Left forelimb (tissue), 1 donor: ENCODE results near the gene MEN1.

Experiments
- DNase-seq: peaks from one replicate; pipeline ENCODE4 v3.0.0-alpha.2; 2018; ENCODE audit warnings: low spot score

The MEN1 gene

DNA sequence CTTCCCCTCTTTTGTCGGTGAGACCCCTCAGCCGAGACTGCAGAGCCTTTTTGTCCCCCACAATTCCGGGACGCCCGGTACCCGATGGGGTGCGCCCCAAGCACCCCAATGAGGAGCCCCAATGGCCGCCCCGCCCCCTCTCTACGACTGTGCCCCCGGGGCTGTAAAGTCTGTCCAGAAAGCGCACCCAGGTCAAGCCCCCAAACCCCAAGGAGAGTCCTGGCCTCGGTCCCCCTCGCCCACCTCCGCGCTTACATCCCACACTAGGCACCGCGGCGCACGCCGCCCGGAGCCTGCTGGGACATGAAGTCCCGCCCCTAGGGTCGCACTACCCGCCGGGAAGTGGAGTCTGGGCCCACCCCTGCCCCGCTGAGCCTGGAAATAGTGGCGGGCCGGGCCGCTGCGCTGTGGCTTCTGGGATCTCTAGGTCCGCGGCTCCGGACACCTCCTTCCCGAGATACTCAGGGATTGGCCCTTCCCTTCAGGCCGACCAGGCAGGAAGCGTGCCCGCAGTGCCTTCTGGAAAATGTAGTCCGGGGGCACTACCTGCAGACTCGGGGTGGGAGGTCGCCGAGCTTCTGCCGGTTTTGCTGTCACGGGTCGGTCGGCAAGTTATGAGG, at the start of gene MEN1:
TSS of gene MEN1 (minus strand) at position 281 of the 620 bp plus-strand sequence. CDS start 442 bp downstream, outside the sequence.
- DNase-seq: peak; percentile 97

- DNase-seq: no peak
Observed at GRCh38 chr11:64859542-64860414, 49.4 kb upstream of the MEN1 start.

DNA sequence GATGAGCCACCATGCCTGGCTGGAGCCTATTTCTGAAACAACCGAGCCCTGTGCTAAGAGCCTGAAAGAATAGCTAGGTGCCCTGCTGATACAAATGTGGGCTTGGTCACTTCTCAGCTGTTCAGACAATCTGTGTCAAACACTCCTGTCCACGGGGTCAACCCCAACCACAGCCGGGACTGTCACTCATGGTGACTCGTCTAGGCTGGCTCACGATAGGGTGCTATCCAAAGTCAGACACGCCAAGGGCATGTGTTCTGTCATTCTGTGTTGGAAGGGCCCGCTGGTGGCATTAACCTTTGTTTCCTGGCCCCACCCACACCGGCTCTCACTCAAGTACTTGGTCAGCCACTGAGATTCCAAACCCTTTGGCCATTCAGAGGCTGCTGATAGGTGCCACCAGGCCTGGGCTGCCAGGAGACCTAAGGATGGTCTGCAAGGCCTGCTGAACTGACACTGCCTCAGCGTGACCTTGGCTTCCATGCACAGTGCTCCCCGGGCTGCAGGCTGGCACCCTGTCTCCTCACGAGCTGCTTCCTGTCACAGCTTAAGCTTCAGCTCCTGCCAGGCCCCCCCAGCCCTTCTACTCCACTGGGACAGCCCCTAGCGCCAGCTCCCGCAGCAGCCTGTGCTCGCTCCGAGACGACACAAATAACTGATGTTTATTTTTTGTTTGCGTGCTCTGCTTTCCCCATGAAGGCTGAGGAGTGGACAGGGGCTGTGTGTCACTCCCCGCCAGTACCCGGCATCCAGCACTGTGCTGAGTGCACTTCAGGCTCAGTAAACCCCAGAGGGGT, 48.3 kb upstream of the MEN1 start:
- no peak for DNase-seq

GRCh38 chr11:64857485-64857884, 47.1 kb upstream of the MEN1 start:
- no peak for DNase-seq

DNA sequence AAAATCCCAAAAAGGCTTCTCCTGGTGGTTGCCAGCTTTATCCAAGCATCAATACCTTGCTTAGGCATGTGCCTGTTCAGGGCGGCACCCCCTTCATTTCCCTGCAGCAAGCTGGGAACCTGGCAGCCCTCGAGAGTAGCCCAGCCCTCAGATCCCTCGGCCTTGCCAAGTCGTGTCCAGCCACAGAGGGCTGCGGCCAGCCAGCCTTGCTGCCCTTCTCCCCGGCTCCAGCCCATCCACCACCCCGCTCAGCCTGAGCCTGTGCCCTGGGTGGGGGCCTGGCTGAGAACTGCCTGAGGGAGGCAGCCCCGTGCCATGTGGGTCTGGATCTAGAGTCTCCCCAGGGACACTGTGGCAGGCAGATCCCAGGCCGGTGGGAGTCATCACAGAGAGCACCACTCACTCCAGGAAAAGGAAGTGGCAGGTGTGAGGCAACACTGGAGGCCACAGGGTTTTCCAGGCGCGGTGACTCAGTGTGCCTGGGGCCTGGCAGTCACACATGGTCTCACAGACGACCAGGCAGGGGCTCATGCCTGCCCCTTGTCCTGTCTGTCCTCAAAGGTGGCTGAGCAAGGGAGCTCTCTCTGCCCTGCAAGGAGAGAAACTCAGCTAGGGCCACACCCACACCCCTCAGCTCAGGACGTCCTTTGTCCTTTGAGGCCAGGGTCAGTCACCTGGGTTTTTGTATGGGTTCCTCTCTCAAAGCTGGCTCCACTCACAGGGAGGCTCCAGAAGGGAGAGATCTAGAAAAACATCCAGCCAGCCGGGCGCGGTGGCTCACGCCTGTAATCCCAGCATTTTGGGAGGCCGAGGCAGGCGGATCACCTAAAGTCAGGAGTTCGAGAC, 46.3 kb upstream of the MEN1 start:
- no peak for DNase-seq

DNA sequence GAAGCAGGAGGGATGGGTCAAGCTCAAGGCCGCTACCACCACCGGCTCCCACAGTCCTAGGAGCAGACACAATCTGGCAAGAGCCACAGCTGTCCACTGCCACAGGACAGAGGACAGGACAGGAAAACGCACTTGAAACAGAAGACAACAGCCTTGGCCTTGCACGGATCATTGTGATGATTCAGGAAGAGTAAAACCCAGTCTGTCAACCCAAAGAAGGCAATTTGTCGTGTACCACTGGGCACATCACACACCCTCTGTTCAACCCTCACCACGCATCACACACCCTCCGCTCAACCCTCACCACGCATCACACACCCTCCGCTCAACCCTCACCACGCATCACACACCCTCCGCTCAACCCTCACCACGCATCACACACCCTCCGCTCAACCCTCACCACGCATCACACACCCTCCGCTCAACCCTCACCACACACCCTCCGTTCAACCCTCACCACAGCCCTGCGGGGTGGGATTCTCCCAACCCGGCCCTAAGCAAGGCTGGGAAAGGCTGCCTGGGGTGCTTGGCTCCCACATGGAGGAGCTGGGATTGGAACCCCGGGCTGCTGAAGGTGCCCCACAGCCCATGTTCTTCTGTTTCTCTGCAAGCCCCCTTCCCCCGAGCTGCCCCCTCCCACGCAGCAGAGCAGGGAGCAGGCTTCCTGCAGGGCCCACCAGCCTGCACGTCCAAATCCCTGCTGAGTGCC, 45.4 kb upstream of the MEN1 start:
- DNase-seq: no peak

- no peak for DNase-seq
Observed at GRCh38 chr11:64854534-64855502, 44.5 kb upstream of the MEN1 start.

- DNase-seq: no peak
Observed at GRCh38 chr11:64854157-64854533, 43.8 kb upstream of the MEN1 start.

GRCh38 chr11:64853709-64854108, 43.4 kb upstream of the MEN1 start:
- no peak for DNase-seq

GRCh38 chr11:64852804-64853509, 42.6 kb upstream of the MEN1 start:
- no peak for DNase-seq

GRCh38 chr11:64851831-64852351, 41.5 kb upstream of the MEN1 start:
- no peak for DNase-seq

DNA sequence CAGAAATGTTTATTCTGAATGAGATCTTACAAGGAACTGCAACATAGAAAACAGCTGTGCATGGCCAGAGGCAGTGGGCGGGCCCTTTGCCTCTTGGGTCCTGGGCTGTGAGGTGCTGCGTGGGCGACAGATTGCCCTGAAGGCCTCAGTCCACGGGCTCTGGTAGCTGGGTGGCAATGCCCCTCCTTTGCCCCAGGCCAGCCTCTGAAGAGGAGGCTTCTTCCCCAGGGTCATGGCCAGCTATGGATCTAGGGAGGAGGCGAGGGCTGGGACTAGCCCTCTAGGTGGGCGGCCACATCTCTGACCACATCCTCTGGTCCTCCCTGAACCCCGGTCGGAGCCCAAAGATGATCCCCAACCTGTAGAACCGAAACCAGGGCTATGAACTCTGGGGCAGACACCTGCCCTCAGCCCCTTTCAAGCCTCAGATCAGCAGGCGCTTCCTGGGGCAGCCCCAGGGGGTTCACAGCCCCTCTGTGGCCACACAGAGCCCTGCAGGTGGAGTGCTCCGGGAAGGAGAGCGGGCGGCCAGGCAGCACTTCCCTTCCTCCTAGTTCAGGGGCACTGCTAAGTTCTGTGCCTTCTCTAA, 40.7 kb upstream of the MEN1 start:
- no peak for DNase-seq

DNA sequence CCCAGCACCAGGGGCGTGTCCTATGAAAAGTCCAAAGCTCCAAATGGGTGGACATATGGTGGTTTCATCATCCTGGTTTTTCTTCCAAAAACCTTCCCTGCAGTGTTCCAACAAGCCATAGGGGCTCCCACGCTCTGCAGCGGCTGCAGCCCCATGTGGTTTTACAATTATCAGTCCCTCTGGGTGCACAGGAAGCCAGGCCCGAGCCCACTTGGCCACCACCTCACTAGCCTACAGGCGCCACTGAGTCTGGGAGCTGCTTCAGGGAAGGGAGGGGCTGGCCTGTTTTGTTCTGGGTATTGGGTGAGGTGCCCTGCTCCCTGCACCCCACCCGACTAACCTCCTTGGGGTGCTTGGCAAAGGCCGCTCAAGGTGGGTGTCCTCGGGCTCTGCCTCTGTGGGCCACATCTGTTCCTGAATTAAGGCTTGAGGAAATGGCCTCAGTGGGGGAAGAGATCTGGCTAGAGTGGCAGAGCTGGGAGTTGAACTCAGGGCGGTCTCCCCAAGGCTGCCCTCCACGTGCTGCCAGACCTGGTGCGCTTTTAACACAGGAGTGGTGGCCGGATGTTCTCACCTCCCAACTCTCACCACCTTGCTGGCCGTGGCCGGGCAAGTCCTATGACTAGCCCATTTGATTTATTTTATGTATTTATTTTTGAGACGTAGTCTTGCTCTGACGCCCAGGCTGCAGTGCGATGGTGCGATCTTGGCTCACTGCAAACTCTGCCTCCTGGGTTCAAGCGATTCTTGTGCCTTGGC, 39.4 kb upstream of the MEN1 start:
- DNase-seq: no peak

DNA sequence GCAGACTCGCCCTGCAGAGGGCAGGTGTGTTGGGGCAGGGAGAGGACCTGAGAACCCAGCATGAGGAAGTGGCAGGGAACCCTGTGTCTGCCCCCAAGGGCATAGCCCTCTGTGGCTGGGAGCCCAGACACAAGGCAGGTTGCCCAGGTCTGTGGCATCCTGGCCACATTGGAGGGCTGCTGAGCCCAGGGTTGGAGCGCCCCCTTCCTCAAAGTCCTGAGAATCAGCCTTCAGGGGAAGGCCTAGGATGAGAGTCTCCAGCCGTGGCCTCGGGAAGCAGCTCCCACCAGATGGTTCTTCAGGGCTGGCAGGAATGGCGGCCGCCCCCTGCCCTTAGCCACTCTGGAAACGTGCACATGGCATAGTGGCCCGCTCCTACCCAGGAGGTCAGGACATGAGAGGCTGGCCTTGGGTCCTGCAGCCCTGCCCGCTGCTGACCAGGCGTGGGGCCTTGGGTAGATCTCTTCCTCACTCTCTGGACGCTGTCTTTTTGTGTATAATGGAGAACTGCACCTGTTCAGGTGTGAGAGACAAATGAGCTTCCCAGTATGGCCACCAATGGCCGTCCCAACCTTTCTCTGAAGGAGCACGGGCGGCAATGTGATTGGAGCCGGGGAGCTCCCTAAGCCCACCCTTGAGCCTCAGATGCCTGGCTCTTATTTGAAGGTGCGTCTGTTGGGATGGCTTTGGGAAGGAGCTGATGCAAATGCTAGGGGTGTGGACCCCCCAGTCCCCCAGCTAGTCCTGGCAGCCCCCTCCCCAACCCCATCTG, 38.7 kb upstream of the MEN1 start:
- no peak for DNase-seq

- no peak for DNase-seq
Observed at GRCh38 chr11:64848214-64848825, 38.0 kb upstream of the MEN1 start.

DNA sequence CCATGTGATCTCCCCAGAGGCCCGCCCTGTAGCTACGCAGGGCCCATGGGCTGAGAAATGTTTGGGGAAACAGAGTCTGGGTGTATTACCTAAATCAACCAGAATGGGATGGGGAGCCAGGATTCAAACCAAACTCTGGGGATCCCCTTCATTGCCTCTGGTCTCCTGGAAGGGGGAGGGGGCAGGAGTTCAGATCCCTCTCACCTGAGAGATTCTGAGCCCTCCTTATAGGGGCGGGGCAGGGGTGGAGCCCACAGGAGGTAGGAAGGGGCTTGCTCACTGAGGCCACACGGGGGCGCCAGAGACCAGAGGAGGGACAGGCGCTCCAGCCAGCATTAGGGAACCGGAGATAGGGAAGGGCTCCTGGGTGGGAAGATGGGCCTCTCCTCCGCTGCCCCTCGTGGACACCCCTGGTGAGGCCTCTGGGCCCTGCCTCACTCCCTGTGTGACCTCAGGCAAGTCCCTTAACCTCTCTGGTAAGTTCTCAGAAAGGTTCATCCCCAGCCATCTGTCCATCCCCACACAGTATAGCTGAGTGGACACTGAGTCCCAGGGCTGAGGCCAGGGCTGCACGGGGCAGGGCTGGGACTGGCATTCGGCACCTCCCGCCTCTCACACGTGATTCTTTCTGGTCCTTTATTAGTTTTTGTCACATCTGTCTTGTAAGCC, 36.8 kb upstream of the MEN1 start:
- peak; percentile 95 for DNase-seq
